Activated T-cell treated with anti-CD3 and anti-CD28 coated beads for 48 hours (primary cell): Measurements from ENCODE around the gene PARP1.
"Not testable (repeated sequence)": the region's sequence is repeated elsewhere in the genome, so short reads cannot be mapped to it uniquely, and the experiment has no call there.

Source experiments
- DNase-seq: peaks from one replicate; pipeline ENCODE4 v3.0.0-alpha.2; 2020; ENCODE audit warnings: low read depth

Gene PARP1

GRCh38 chr1:226407497-226408284, at the start of gene PARP1:
Gene PARP1 (minus strand): TSS chr1:226408093. CDS start chr1:226407929, 164 bp downstream.
- peak; percentile 92 for DNase-seq

GRCh38 chr1:226457307-226457712, 49.4 kb upstream of the PARP1 start:
- peak; percentile 41 for DNase-seq

GRCh38 chr1:226455843-226456242, 48.0 kb upstream of the PARP1 start:
- no peak for DNase-seq

GRCh38 chr1:226454349-226454748, 46.5 kb upstream of the PARP1 start:
- no peak for DNase-seq

- no peak for DNase-seq
These were observed 45.3 kb upstream of the PARP1 start for GRCh38 chr1:226453015-226453704.

GRCh38 chr1:226450688-226451087, 42.8 kb upstream of the PARP1 start:
- DNase-seq: no peak

GRCh38 chr1:226449823-226450222, 41.9 kb upstream of the PARP1 start:
- DNase-seq: no peak

- no peak for DNase-seq
These were observed 40.2 kb upstream of the PARP1 start for GRCh38 chr1:226447932-226448665.

GRCh38 chr1:226446094-226446493, 38.2 kb upstream of the PARP1 start:
- no peak for DNase-seq

- peak; percentile 37 for DNase-seq
These were observed 37.0 kb upstream of the PARP1 start for GRCh38 chr1:226444901-226445300.

- DNase-seq: no peak
These were observed 35.5 kb upstream of the PARP1 start for GRCh38 chr1:226443439-226443838.

GRCh38 chr1:226443033-226443432, 35.1 kb upstream of the PARP1 start:
- DNase-seq: no peak

- DNase-seq: no peak
These were observed 33.7 kb upstream of the PARP1 start for GRCh38 chr1:226441629-226442028.

- DNase-seq: no peak
These were observed 32.6 kb upstream of the PARP1 start for GRCh38 chr1:226440512-226440911.

- no peak for DNase-seq
These were observed 30.1 kb upstream of the PARP1 start for GRCh38 chr1:226438007-226438406.

- no peak for DNase-seq
These were observed 29.1 kb upstream of the PARP1 start for GRCh38 chr1:226436855-226437491.

GRCh38 chr1:226436472-226436854, 28.6 kb upstream of the PARP1 start:
- no peak for DNase-seq

- DNase-seq: no peak
These were observed 25.4 kb upstream of the PARP1 start for GRCh38 chr1:226433341-226433720.

GRCh38 chr1:226432586-226433340, 24.9 kb upstream of the PARP1 start:
- DNase-seq: no peak

- DNase-seq: not testable (repeated sequence)
These were observed 24.0 kb upstream of the PARP1 start for GRCh38 chr1:226431898-226432297.

GRCh38 chr1:226429858-226430715, 22.2 kb upstream of the PARP1 start:
- no peak for DNase-seq
